HG03354 (cell line): Measurements from ENCODE around the gene AP3S2.
"Not testable (repeated sequence)": the region's sequence is repeated elsewhere in the genome, so short reads cannot be mapped to it uniquely, and the experiment has no call there.

Source experiments
- ATAC-seq: cut with Tn5 transposase; IDR thresholded peaks from one replicate; pipeline ENCODE4 v1.9.1; 2021; ENCODE audit warnings: mild to moderate bottlenecking; ENCODE audit not compliant: unreplicated experiment, poor library complexity, severe bottlenecking

Gene AP3S2

DNA sequence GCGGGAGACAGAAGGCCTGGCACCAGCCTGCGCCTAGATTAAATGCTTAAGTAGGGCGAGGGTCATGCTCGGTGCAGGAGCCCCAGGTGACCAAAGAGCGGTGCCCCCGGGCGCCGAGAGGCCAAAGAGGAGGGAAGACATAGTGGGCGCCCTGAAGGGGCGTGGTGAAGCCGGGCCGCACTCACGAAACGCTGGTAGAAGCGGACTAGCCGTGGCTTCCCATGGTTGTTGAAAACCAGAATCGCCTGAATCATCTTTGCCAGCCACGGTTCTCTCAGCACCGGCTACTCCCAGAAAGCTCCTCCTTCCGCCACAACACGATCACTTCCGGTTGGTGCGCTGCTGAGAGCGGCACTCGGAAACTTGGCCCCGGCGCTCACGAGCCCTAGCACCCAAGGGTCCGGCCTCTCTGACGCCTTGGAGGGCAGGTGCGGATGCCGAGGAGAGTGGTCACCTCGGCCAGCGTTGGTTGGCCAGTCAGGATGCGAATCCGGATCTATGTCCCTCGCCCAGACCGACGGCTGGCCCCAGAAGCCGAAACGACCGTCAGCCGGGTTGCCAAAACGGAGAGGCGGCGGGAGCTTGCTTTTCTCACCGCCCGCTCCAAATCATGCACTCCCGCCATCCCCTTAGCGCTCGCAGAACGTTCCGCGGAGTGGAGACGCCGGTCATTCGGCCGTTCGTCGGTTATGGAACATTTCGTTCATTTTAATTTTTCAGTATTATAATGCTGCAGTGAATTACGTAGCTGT lies at the start of gene AP3S2:
TSS of gene AP3S2 (minus strand) at position 299 of the 752 bp plus-strand sequence. CDS start at position 254, 45 bp downstream.
- ATAC-seq = peak; percentile 93

DNA sequence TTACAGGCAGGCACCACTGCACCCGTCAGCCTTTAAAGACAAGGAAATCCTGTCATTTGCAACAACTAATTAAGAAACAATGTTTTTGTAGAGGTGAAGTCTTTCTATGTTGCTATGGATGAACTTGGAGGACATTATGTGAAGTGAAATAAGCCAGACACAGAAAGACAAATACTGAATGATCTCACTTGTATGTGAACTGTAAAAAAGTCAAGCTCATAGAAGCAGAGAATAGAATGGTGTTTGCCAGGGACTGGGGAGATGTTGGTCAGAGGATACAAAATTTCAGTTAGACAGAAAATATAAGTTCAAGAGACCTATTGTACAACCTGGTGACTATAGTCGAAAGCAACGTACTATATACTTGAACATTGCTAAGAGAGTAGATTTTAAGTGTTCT lies 46.1 kb upstream of the AP3S2 start:
- no peak for ATAC-seq

DNA sequence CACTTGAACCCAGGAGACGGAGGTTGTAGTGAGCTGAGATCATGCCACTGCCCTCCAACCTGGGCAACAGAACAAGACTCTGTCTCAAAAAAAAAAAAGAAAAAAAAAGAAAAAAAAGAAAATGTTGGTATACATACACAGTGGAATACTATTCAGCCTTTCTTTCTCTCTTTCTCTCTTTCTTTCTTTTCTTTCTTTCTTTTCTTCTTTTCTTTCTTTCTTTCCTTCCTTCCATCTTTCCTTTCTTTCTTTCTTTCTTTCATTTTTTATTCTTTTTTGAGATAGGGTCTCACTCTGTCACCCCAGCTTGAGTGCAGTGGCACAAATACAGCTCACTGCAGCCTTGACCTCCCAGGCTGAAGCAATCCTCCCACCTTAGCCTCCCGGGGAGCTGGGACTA lies 45.6 kb upstream of the AP3S2 start:
- not testable (repeated sequence) for ATAC-seq

DNA sequence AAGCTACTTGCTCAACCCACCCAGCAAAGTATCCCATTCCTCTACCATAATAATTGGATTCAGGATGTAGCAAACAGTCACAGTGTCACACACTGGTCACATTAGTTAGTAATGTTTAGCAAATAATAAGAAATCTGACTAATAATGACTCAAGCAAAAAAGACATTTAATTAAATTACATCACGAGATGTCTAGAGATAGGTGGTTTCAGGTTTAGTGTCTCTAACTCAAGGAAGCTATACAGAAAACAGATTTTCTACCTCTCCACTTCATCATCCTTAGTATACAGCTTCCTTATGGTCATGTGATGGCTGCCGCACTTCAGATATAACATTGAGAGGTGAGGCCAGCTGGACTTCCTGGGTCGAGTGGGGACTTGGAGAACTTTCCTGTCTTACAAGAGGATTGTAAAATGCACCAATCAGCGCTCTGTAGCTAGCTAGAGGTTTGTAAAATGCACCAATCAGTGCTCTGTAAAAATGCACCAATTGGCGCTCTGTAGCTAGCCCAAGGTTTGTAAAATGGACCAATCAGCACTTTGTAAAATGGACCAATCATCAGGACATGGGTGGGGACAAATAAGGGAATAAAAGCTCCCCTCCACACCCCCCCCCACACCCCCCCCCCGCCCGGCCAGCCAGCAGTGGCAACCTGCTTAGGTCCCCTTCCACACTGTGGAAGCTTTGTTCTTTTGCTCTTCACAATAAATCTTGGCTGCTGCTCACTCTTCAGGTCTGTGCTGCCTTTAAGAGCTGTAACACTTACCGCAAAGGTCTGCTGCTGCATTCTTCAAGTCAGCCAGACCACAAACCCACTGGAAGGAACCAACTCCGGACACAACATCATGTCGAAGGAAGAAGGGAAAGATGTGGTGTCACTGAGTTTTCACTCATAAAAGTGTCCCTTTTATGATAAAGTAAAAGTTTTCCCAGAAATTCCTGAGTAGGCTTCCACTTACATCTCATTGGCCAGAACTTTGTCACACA lies 43.9 kb upstream of the AP3S2 start:
- no peak for ATAC-seq

DNA sequence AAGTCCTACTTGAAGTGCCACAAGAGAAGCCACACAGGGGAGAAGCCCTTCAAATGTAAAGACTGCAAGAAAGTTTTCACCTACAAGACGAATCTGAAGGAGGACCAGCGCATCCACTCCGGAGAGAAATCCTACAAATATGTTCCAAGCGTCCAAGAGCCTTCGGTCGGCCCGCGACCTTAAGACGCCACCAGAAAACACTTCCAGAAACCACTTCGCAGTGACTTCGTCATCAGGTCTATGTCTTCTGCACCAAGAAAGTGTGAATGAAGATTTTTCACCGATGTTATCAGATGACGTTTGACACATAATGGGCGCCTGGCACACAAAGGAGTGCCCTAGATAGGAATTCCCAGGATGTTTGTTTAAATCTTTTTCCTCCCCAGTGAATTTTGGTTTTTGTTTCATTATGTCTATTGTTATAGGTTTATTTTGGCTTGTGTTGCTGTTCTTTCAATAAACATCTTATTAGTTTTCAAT lies 43.0 kb upstream of the AP3S2 start:
- ATAC-seq = no peak

DNA sequence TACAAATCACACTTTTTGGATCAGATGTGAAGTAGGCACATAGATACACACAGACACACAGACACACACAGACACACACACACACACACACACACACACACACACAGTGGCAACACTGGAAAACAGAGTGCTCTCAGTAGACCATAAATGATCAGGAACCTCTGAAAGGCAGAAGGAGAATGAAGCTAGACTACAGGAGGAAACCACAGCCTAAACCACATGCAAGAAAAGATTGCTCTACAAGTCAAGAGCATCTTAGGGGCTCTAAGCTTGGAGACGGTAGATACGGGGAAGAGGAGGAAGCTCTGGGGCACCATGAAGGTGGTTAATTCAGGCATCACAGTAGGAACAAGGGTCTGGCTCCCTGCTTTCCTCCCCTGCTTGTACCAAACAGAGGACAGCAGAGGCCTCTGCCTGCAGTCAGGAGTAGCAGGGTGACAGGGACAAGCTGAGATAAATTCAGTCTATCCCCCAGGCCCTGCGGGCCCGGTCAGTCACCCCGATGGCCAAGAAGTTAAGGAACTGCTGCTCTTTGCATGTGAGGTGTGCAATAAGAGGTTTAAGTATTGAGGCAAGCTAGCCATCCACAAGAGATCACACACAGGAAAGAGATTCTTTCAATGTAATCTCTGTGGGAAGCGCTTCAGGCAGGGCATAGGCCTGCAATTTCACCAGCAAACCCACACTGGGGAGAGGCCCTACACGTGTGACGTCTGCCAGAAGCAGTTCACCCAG lies 42.4 kb upstream of the AP3S2 start:
- no peak for ATAC-seq

DNA sequence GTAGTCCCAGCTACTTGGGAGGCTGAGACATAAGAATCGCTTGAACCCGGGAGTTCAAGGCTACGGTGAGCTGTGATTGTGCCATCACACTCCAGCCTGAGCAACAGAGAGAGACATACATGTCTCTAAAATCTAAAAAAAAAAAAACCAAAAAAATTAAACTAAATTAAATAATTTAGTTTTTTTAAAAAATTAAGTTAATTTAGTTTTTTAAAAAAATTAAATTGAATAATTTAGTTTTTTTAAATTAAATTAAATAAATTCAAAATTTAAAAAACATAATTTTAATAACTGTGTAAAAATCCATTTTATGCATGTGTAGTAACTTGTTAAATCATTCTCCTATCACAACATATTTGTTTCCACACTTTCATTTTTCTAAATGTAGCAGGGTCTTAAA lies 39.1 kb upstream of the AP3S2 start:
- ATAC-seq = no peak

DNA sequence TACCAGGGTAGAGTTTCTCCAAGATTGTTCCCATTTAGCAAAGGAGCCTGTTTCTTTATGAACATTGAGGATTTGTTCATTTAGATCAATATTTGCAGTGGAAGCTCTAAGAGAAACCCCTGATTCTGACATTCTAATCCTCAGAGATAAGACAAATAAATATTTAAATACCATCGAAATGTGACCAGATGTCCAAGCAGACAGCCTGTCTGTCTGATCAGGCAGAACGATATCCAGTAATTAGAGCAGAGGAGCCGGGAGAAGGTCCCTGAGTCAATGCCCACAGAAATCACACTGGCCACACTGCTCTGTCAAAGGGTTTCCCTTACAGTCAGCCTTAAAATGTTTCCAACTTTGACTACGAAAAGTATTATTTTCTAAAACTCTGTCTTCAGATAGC lies 34.6 kb upstream of the AP3S2 start:
- no peak for ATAC-seq

DNA sequence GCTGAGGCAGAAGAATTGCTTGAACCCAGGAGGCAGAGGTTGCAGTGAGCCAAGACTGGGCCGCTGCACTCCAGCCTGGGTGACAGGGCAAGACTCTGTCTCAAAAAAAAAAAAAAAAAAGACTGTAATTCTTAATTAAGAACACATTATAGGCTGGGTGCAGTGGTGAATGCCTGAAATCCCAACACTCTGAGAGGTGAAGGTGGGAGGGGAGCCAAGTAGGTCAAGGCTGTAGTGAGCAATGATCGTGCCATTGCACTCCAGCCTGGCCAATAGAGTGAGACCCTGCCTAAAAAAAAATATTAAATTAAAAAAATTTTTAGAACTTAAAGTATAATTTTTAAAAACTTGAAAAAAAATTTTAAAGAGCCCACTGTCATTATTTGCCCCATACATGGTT lies 32.4 kb upstream of the AP3S2 start:
- ATAC-seq = no peak

DNA sequence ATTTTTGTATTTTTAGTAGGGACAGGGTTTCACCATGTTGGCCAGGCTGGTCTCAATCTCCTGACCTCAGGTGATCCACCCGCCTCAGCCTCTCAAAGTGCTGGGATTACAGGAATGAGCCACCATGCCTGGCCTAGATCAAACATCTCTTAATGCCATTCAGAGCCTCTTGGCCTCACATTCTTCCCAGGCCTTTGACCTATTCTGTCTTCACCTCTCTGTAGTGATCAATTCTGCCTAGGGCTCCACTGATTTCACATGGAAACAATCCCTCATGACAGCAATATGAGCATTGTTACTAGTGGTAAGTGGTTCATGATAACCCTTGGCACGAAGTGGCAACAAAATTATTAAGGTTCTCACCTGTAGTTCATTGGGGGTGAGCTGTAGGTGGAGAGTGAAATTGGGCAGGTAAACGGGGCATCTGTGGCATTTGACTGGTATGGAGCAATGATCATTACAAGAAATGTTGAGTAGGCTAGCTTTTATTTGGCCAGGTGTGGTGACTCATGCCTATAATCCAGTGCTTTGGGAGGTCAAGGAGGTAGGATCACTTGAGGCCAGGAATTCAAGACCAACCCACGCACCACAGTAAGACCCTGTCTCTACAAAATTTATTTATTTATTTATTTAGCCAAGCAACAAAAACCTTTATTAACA lies 23.8 kb upstream of the AP3S2 start:
- ATAC-seq = no peak

DNA sequence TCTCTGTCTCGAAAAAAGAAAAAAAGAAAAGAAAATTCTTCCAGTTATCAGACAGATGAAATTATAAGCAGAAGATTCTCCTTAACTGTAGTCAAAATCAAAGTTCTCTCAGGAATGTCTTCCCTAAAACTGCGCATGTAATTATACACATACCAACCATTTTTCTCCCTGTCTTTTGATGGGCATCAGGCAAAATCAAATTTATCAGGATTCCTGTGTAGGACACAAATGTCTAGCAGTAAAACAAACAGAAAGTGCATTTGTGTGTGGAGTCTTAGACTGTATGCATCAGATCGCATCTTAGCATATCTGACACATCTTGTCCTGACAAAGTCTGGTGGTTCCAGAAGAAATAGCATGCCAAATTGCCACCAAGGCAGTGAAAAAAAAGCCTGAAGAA lies 22.9 kb upstream of the AP3S2 start:
- ATAC-seq = no peak

DNA sequence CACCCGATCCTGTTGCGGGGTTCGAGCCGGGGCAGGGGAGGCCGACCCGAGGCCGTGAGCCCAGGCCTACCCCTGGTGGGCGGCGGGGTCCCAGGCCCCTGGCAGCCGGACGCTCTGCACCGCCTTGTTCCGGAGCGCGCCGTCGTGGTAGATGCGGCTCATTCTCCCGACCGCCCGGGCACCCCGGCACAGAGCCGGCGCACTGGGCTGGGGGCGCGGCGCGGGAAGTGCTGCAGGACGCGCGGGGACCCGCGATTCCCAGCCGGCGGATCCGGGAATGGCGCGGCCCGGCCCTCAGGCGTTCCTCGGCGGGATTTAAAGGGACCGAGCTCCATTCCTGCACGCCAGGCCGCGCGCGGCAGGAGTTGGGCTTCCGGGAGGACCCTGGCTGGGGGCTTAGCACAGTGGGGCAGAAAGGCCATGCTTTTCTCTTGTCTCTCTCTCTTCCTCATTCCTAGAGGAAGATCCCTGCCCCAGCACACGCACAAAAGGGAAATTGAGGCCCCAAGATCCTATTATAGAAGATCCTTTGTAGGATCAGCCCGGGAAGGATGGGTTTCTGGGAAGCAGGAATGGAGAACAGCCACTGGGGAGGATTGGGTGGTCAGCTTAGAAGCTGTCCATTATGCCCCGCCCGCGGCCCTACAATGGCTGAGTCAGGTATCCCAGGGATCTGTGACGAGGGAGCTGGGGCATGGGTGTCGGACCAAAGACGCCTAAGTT lies 19.0 kb upstream of the AP3S2 start, which contains the start of gene ARPIN:
TSS of gene ARPIN (minus strand) at position 279 of the 723 bp plus-strand sequence. CDS start at position 162, 117 bp downstream.
- ATAC-seq = no peak

DNA sequence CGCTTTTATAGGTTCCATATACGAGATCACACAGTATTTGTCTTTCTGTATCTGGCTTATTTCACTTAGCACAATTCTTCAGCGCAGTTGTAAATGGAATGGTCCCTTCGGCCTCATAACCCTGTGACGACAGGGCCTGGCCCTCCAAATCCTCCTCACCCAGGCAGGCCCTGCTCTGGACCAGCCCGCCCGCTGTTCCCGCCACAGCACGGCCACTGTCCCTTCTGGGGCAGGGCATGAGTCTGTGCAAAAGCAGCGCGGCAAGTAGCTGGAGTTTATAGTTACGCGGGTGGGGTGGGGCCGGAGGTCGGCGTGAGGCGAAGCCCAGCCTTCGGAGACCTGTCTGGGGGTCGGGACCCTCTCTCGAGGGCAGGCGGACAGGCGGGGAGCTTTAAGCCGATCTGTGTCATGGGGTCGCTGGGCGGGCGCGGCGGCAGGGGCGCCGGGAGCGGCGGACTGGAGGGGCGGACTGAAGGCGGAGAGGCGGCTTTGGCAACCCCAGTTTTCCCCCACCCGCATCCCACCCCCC lies 18.4 kb upstream of the AP3S2 start:
- ATAC-seq = no peak

DNA sequence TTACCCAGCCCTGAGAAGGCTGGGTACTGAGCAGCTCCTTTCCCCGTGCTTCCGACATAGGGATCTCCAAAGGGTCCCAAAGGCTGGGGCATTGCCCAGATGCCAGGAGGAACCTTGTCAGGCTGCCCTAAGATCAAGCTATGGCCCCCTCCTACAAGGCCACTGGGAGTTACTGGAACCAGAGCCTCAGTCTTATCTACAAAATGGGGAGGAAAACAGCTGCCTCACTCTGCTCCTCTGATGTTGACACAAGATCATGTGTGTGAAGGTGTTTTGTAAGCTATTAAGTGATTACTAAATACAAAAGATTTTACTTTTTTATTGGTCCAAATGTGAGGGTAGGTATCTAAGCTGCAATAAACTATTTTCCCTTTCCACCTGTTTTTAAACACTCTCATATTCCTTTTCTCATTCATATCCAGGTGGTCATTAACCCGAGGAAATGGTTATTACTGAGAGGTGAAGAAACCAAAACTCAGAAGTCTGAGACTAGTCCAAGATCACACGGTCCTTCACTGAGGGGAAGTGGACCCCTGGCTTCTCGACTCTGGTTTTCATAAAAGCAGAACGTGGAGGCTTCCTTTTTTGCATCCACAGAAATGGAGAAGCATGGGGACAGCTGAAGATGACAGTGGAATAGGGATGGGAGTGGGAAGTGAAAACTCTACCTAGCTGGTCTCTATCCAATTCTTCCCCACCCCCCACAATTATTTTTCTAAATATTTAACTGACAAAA lies 17.3 kb upstream of the AP3S2 start:
- no peak for ATAC-seq

DNA sequence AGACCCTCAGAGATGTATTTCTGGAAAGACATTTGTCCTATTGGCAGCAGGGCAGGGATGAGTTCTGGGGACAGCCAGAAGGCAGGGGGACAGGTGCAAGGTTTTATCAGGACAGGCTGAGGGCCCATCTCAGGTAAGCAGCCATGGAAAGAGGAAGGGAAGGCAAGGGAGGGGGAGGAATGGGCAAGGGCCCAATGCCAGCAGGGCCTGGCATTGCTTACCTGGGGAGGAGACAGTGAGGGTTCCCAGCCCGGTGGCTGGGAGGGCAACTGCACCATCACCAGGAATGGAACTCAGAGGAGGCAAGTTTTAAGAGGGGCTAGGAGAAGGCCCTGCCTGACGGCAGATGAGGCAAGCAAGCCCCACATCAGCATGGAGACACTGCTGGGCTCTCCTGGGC lies 15.8 kb upstream of the AP3S2 start:
- no peak for ATAC-seq

DNA sequence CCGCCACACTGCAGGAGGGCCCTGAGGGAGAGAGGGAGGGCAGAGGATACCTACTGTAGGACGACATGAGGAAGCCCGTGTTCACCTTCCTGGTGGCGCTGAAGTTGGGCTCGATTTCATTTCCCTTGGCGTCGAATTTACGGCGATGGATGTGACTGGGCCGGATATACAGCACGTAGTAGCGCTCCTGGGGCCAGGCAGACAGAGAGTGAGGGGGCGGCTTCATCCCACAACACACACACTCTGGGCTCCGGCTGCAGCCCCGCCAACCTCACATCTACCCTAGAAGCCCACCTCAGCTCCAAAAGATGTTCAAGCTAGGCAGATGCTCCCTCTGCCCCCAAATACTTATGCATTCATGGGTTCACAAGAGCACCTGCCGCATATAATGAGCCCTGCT lies 14.4 kb upstream of the AP3S2 start:
- ATAC-seq = no peak

DNA sequence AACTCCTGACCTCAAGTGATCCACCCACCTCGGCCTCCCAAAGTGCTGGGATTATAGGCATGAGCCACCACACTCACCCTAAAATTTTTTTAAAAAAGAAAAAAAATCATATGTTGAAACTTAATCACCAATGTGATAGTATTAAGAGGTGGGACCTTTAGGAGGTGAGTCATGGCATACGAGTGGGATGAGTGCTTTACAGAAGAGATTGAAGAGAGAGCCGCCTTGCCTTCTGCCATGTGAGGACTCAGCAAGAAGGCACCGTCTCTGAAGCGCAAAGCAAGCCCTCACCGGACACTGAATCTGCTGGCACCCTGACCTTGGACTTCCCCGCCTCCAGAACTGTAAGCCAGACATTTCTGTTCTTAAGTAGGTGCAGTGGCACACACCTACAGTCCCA lies 13.5 kb upstream of the AP3S2 start:
- no peak for ATAC-seq

DNA sequence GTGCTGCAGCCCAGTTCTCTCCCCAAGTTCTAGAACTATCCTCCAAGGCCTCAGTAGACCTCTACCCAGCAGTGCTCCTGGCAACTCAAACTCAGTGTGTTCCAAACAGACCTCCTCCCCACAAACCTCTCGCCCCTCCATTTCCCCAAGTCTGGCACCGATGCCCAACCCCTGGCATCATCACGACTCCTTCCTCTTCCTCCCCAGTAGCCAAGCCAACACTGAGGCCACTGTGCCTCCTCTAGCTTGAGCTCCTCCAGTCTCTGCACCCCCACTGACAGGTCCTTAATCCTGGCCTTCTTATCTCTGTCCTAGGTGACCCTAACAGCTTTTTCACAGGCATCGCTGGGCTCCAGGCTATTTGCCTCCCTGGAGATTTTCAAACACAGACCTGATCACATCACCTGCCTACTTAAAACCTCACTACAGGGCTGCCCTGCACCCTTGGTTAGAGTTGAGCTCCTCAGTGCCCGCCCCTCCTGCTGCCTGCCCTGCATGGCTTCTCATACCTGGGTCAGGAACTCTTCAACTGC lies 12.1 kb upstream of the AP3S2 start:
- ATAC-seq = no peak
